Measurements from ENCODE around the gene LRCOL1. TPM values are rescaled to one million over a fixed set of nuclear protein-coding genes. Genes with fewer than 3 reads are reported as not detected.
A peak's percentile ranks its signal among the peaks of the same experiment; 100 is the strongest.

The LRCOL1 gene
- total RNA-seq, 1 experiment from 2014 or later: not detected

- no TSS peak for BruUV-seq (replicated peaks)
- Histone ChIP-seq H3K4me3 (ENCODE audit: low read depth in 2 of 2, low read length in 2 of 2) (no peak overlapping the region), H3K36me3 (ENCODE audit: control insufficient read depth, insufficient read depth, low read length) (peaks cover 17% of the 10 kb centered on the region), H3K4me1 (ENCODE audit: control insufficient read depth, insufficient read depth, low read length) (no peaks in the 10 kb centered on the region), H3K27ac (ENCODE audit: low read length) (no peak overlapping the region), H3K27me3 (ENCODE audit: control insufficient read depth, insufficient read depth, low read length) (no peaks in the 10 kb centered on the region), H3K9me3 (ENCODE audit: control insufficient read depth, insufficient read depth, low read depth, low read length) (no peaks in the 10 kb centered on the region)
- TF ChIP-seq TCF7L2 (IDR thresholded peaks at IDR 0.05; ENCODE audit: low read depth, low read length) (no peak), SIN3A (IDR thresholded peaks at IDR 0.05; ENCODE audit: borderline replicate concordance, insufficient read depth, low read depth, low read length) (no peak), POLR2AphosphoS5 (IDR thresholded peaks at IDR 0.05; ENCODE audit: low read depth, low read length) (no peak), CTCF (IDR thresholded peaks at IDR 0.05) (no peak)
- in situ Hi-C loops (cut with HindIII; ENCODE audit: low pct_unique_long_range_greater_than_20kb, low sequenced_read_pairs) (no loop called here), intact Hi-C loops (cut with micrococcal nuclease; ENCODE audit: unreplicated experiment) (no loop called here)
- no peak for ATAC-seq
- ChIA-PET POLR2A (no interaction called here), CTCF (no interaction called here)
- no peak for DNase-seq (ENCODE audit: low read depth, low spot score)
Measured at GRCh38 chr12:132651444-132652100, 41.2 kb upstream of the LRCOL1 start.

GRCh38 chr12:132649226-132649945 lies 39.0 kb upstream of the LRCOL1 start:
- Histone ChIP-seq H3K9me3 (ENCODE audit: control insufficient read depth, insufficient read depth, low read depth, low read length) (no peaks in the 10 kb centered on the region), H3K27me3 (ENCODE audit: control insufficient read depth, insufficient read depth, low read length) (no peaks in the 10 kb centered on the region), H3K27ac (ENCODE audit: low read length) (no peak overlapping the region), H3K4me3 (ENCODE audit: low read depth in 2 of 2, low read length in 2 of 2) (no peak overlapping the region), H3K4me1 (ENCODE audit: control insufficient read depth, insufficient read depth, low read length) (no peaks in the 10 kb centered on the region), H3K36me3 (ENCODE audit: control insufficient read depth, insufficient read depth, low read length) (peaks cover 7% of the 10 kb centered on the region)
- peak; percentile 29; the same call in 1 of the 2 replicates for ATAC-seq
- in situ Hi-C loops (cut with HindIII; ENCODE audit: low pct_unique_long_range_greater_than_20kb, low sequenced_read_pairs) (no loop called here), intact Hi-C loops (cut with micrococcal nuclease; ENCODE audit: unreplicated experiment) (no loop called here)
- no peak for DNase-seq (ENCODE audit: low read depth, low spot score)
- BruUV-seq (replicated peaks): no TSS peak
- ChIA-PET CTCF (no interaction called here), POLR2A (no interaction called here)
- TF ChIP-seq CTCF (IDR thresholded peaks at IDR 0.05): no peak
- no peak for TF ChIP-seq REST (IDR thresholded peaks at IDR 0.05; ENCODE audit: insufficient read depth in 1 of 2, low read depth in 2 of 2, low read length in 1 of 2)
- no peak for TF ChIP-seq TCF7L2 (IDR thresholded peaks at IDR 0.05; ENCODE audit: low read depth, low read length)
- TF ChIP-seq SIN3A (IDR thresholded peaks at IDR 0.05; ENCODE audit: borderline replicate concordance, insufficient read depth, low read depth, low read length): no peak
- TF ChIP-seq POLR2AphosphoS5 (IDR thresholded peaks at IDR 0.05; ENCODE audit: low read depth, low read length): no peak

Measured in Panc1 (cell line).